Mesenchymal stem cell (in vitro differentiated cells and primary cell): ENCODE data around the gene WLS.

ENCODE experiments used
- DNase-seq: peaks from one replicate; pipeline ENCODE4 v3.0.0-alpha.2; 2013
- H2AFZ ChIP-seq: one replicate; pipeline ENCODE4 v1.6.1; 2013; ENCODE audit warnings: low read depth, mild to moderate bottlenecking, control low read depth, inconsistent platforms, low read length, moderate library complexity
- H2AK5ac ChIP-seq: 2 replicates; pipeline ENCODE4 v1.6.1; 2013; ENCODE audit warnings: low read length, moderate library complexity, mild to moderate bottlenecking, inconsistent platforms; ENCODE audit not compliant: severe bottlenecking
- H2BK120ac ChIP-seq: one replicate; pipeline ENCODE4 v1.6.1; 2013; ENCODE audit warnings: low read depth, mild to moderate bottlenecking, inconsistent platforms, low read length, moderate library complexity
- H2BK12ac ChIP-seq, 2 experiments: one replicate each; pipeline ENCODE4 v1.6.1; 2013; ENCODE audit warnings: inconsistent platforms in 2 of 2, low read length in 2 of 2, mild to moderate bottlenecking in 2 of 2, moderate library complexity in 2 of 2, control low read depth in 1 of 2
- H2BK15ac ChIP-seq: one replicate; pipeline ENCODE4 v1.6.1; 2013; ENCODE audit warnings: mild to moderate bottlenecking, low read depth, inconsistent platforms; ENCODE audit not compliant: poor library complexity, severe bottlenecking
- H2BK5ac ChIP-seq: 2 replicates; pipeline ENCODE4 v1.6.1; 2013; ENCODE audit warnings: low read depth, mild to moderate bottlenecking, low read length, control low read depth, inconsistent platforms; ENCODE audit not compliant: poor library complexity, severe bottlenecking
- H3K14ac ChIP-seq, 2 experiments: one replicate each; pipeline ENCODE4 v1.6.1; 2013; ENCODE audit warnings: inconsistent platforms in 2 of 2, low read length in 2 of 2, control low read depth in 1 of 2, mild to moderate bottlenecking in 1 of 2, moderate library complexity in 1 of 2
- H3K18ac ChIP-seq, 2 experiments: one replicate each; pipeline ENCODE4 v1.6.1; 2013; ENCODE audit warnings: inconsistent platforms in 2 of 2, low read length in 2 of 2, control low read depth in 1 of 2, low read depth in 1 of 2, mild to moderate bottlenecking in 1 of 2
- H3K23ac ChIP-seq, 2 experiments: one replicate each; pipeline ENCODE4 v1.6.1; 2013; ENCODE audit warnings: inconsistent platforms in 2 of 2, low read length in 2 of 2, mild to moderate bottlenecking in 2 of 2, moderate library complexity in 2 of 2, control low read depth in 1 of 2
- H3K27ac ChIP-seq: 2 replicates; pipeline ENCODE4 v1.5.1; 2013; ENCODE audit warnings: mild to moderate bottlenecking, moderate library complexity, low read length, control low read depth, inconsistent platforms; ENCODE audit not compliant: poor library complexity, severe bottlenecking
- H3K27me3 ChIP-seq, 2 experiments: 2 replicates each; pipeline versions ENCODE4 v1.6.1 to v1.7.0; 2013; ENCODE audit warnings: low read length in 2 of 2, mild to moderate bottlenecking in 2 of 2, moderate library complexity in 2 of 2, control low read depth in 1 of 2, inconsistent platforms in 1 of 2; ENCODE audit not compliant: control insufficient read depth in 1 of 2, insufficient read depth in 1 of 2
- H3K36me3 ChIP-seq, 2 experiments: 2 replicates each; pipeline versions ENCODE4 v1.6.1 to v1.7.0; 2013; ENCODE audit warnings: low read length in 2 of 2, control low read depth in 1 of 2, inconsistent platforms in 1 of 2, low read depth in 1 of 2, mild to moderate bottlenecking in 1 of 2; ENCODE audit not compliant: insufficient read depth in 2 of 2, control insufficient read depth in 1 of 2
- H3K4ac ChIP-seq, 2 experiments: one replicate each; pipeline ENCODE4 v1.6.1; 2013; ENCODE audit warnings: inconsistent platforms in 2 of 2, low read length in 2 of 2, mild to moderate bottlenecking in 2 of 2, moderate library complexity in 2 of 2, control low read depth in 1 of 2, low read depth in 1 of 2
- H3K4me1 ChIP-seq: 2 replicates; pipeline ENCODE4 v1.6.1; 2013; ENCODE audit warnings: low read depth, low read length, control low read depth; ENCODE audit not compliant: control insufficient read depth, insufficient read depth
- H3K4me2 ChIP-seq: 2 replicates; pipeline ENCODE4 v1.6.1; 2013; ENCODE audit warnings: low read length, mild to moderate bottlenecking, inconsistent platforms; ENCODE audit not compliant: poor library complexity, severe bottlenecking
- H3K4me3 ChIP-seq, 2 experiments: 2 replicates each; pipeline versions ENCODE4 v1.5.1 to v1.7.0; 2013; ENCODE audit warnings: low read length in 2 of 2, mild to moderate bottlenecking in 2 of 2, control low read depth in 1 of 2, low read depth in 1 of 2; ENCODE audit not compliant: insufficient read depth in 1 of 2
- H3K79me1 ChIP-seq: replicated peaks from 2 replicates; pipeline ENCODE4 v1.6.1; 2013; ENCODE audit warnings: mild to moderate bottlenecking, control low read depth, low read length, inconsistent platforms; ENCODE audit not compliant: poor library complexity, severe bottlenecking
- H3K9ac ChIP-seq: 2 replicates; pipeline ENCODE4 v1.7.0; 2013; ENCODE audit warnings: mild to moderate bottlenecking, low read length, moderate library complexity
- H3K9me3 ChIP-seq: 2 replicates; pipeline ENCODE4 v1.7.0; 2013; ENCODE audit warnings: mild to moderate bottlenecking, low read length; ENCODE audit not compliant: control insufficient read depth
- H4K8ac ChIP-seq: one replicate; pipeline ENCODE4 v1.6.1; 2013; ENCODE audit warnings: inconsistent platforms, mild to moderate bottlenecking, low read length, moderate library complexity
- H4K91ac ChIP-seq: one replicate; pipeline ENCODE4 v1.6.1; 2013; ENCODE audit warnings: mild to moderate bottlenecking, low read length, inconsistent platforms
- WGBS: methylation state at CpG from one replicate; pipeline ENCODE4 v1.1.7; 2013; ENCODE audit warnings: mixed read lengths; 5-methylcytosine and 5-hydroxymethylcytosine counted together

The WLS gene

GRCh38 chr1:68087184-68087583 lies 145.1 kb downstream of the WLS start:
- no peak overlapping the region for H3K4me3 ChIP-seq
- no peak overlapping the region for H2AK5ac ChIP-seq
- no peak overlapping the region for H4K91ac ChIP-seq
- H2BK15ac ChIP-seq = no peak overlapping the region
- no peak overlapping the region for H4K8ac ChIP-seq
- no peak overlapping the region for H2AFZ ChIP-seq
- 88% methylated on average over 3 of the region's 4 CpGs for WGBS
- no peak overlapping the region for H2BK120ac ChIP-seq
- H3K36me3 ChIP-seq = no peaks in the 10 kb centered on the region
- no peak overlapping the region for H3K14ac ChIP-seq
- H3K23ac ChIP-seq = no peak overlapping the region
- H3K27me3 ChIP-seq = no peaks in the 10 kb centered on the region
- no peak overlapping the region for H2BK12ac ChIP-seq
- no peaks in the 10 kb centered on the region for H3K4me1 ChIP-seq
- H2BK5ac ChIP-seq = no peak overlapping the region
- no peak overlapping the region for H3K27ac ChIP-seq
- no peaks in the 10 kb centered on the region for H3K9me3 ChIP-seq
- H3K18ac ChIP-seq = no peak overlapping the region
- DNase-seq = no peak
- H3K4me2 ChIP-seq = no peak overlapping the region
- no peak overlapping the region for H3K4ac ChIP-seq
- no peaks in the 10 kb centered on the region for H3K79me1 ChIP-seq
- H3K9ac ChIP-seq = no peak overlapping the region

GRCh38 chr1:68085752-68086151 lies 146.6 kb downstream of the WLS start:
- Histone ChIP-seq H4K91ac (no peak overlapping the region), H3K9me3 (no peaks in the 10 kb centered on the region), H3K18ac (no peak overlapping the region), H3K36me3 (no peaks in the 10 kb centered on the region), H3K79me1 (no peaks in the 10 kb centered on the region), H3K23ac (no peak overlapping the region), H4K8ac (no peak overlapping the region), H3K4me1 (no peaks in the 10 kb centered on the region), H2BK15ac (no peak overlapping the region), H3K4me3 (no peak overlapping the region), H2BK120ac (no peak overlapping the region), H3K27ac (no peak overlapping the region), H3K14ac (no peak overlapping the region), H3K4me2 (no peak overlapping the region), H2BK5ac (no peak overlapping the region), H2BK12ac (no peak overlapping the region), H2AFZ (no peak overlapping the region), H3K4ac (no peak overlapping the region), H3K9ac (no peak overlapping the region), H2AK5ac (no peak overlapping the region), H3K27me3 (no peaks in the 10 kb centered on the region)
- no CpG with 5 or more reads among the region's 1 CpG for WGBS
- DNase-seq = no peak

- Histone ChIP-seq H3K9me3 (no peaks in the 10 kb centered on the region), H3K4me2 (no peak overlapping the region), H2AFZ (no peak overlapping the region), H2BK5ac (no peak overlapping the region), H3K18ac (no peak overlapping the region), H3K36me3 (no peaks in the 10 kb centered on the region), H3K23ac (no peak overlapping the region), H3K14ac (no peak overlapping the region), H4K8ac (no peak overlapping the region), H2BK15ac (no peak overlapping the region), H2BK12ac (no peak overlapping the region), H3K27ac (no peak overlapping the region), H2BK120ac (no peak overlapping the region), H3K27me3 (no peaks in the 10 kb centered on the region), H3K4me1 (no peaks in the 10 kb centered on the region), H3K4me3 (no peak overlapping the region), H3K4ac (no peak overlapping the region), H2AK5ac (no peak overlapping the region), H4K91ac (no peak overlapping the region), H3K9ac (no peak overlapping the region), H3K79me1 (no peaks in the 10 kb centered on the region)
- no peak for DNase-seq
- 44% methylated on average over 2 of the region's 2 CpGs for WGBS
Measured at GRCh38 chr1:68083686-68084085, 148.6 kb downstream of the WLS start.

- no peak overlapping the region for H3K9ac ChIP-seq
- no peak overlapping the region for H2BK5ac ChIP-seq
- no peak overlapping the region for H2AFZ ChIP-seq
- H3K79me1 ChIP-seq = no peaks in the 10 kb centered on the region
- H3K4me1 ChIP-seq = no peaks in the 10 kb centered on the region
- H3K27me3 ChIP-seq = no peaks in the 10 kb centered on the region
- H3K14ac ChIP-seq = no peak overlapping the region
- H3K18ac ChIP-seq = no peak overlapping the region
- no peak overlapping the region for H2BK12ac ChIP-seq
- H2BK15ac ChIP-seq = no peak overlapping the region
- no peak overlapping the region for H3K27ac ChIP-seq
- no peak overlapping the region for H4K8ac ChIP-seq
- H3K36me3 ChIP-seq = no peaks in the 10 kb centered on the region
- no peak overlapping the region for H2BK120ac ChIP-seq
- H3K4me3 ChIP-seq = no peak overlapping the region
- no peak overlapping the region for H3K23ac ChIP-seq
- no peak overlapping the region for H4K91ac ChIP-seq
- no peak for DNase-seq
- no peak overlapping the region for H3K4ac ChIP-seq
- no peak overlapping the region for H3K4me2 ChIP-seq
- H2AK5ac ChIP-seq = no peak overlapping the region
- H3K9me3 ChIP-seq = no peaks in the 10 kb centered on the region
Measured at GRCh38 chr1:68081775-68082283, 150.5 kb downstream of the WLS start.
